OCI-M2 (cell line): ENCODE data around the gene OGG1.

ENCODE experiments used
- DNase-seq: peaks from one replicate; lab custom pipeline; 2025; ENCODE audit not compliant: unreplicated experiment; lab: John Stamatoyannopoulos, UW

Gene OGG1

GRCh38 chr3:9749645-9750555 is at the start of gene OGG1:
Gene OGG1, plus strand, starts transcription at chr3:9749952. Its CDS starts 335 bp downstream, at chr3:9750287.
- DNase-seq, result peak; percentile 81

- no peak for DNase-seq
These were observed 49.2 kb upstream of the OGG1 start for GRCh38 chr3:9700536-9700935.

GRCh38 chr3:9701006-9701405 is 48.7 kb upstream of the OGG1 start:
- no peak for DNase-seq

GRCh38 chr3:9701711-9702110 is 48.0 kb upstream of the OGG1 start:
- no peak for DNase-seq

GRCh38 chr3:9703240-9703639 is 46.5 kb upstream of the OGG1 start:
- no peak for DNase-seq

- DNase-seq, result no peak
These were observed 45.9 kb upstream of the OGG1 start, which contains the start of gene CPNE9 for GRCh38 chr3:9703736-9704346. Gene CPNE9, plus strand, starts transcription at chr3:9703833. Its CDS starts 164 bp downstream, at chr3:9703997.

GRCh38 chr3:9704347-9705322 is 45.1 kb upstream of the OGG1 start:
- no peak for DNase-seq

GRCh38 chr3:9710174-9710739 is 39.5 kb upstream of the OGG1 start:
- DNase-seq, result no peak

GRCh38 chr3:9712415-9712814 is 37.3 kb upstream of the OGG1 start:
- DNase-seq, result no peak

GRCh38 chr3:9713142-9713541 is 36.6 kb upstream of the OGG1 start:
- no peak for DNase-seq

GRCh38 chr3:9715136-9715535 is 34.6 kb upstream of the OGG1 start:
- DNase-seq, result no peak

- DNase-seq, result peak; percentile 7
These were observed 33.9 kb upstream of the OGG1 start for GRCh38 chr3:9715764-9716437.

- DNase-seq, result no peak
These were observed 32.8 kb upstream of the OGG1 start for GRCh38 chr3:9716801-9717555.

GRCh38 chr3:9717563-9717962 is 32.2 kb upstream of the OGG1 start:
- no peak for DNase-seq

GRCh38 chr3:9718118-9718517 is 31.6 kb upstream of the OGG1 start:
- DNase-seq, result no peak

GRCh38 chr3:9721015-9721699 is 28.6 kb upstream of the OGG1 start:
- no peak for DNase-seq

- no peak for DNase-seq
These were observed 28.1 kb upstream of the OGG1 start for GRCh38 chr3:9721700-9722060.

- no peak for DNase-seq
These were observed 23.8 kb upstream of the OGG1 start for GRCh38 chr3:9725775-9726515.
